CD4-positive, alpha-beta T cell treated with Interleukin-4 for 1 hour (primary cell): ENCODE measurements around the gene GRAMD1A.
"Not testable (repeated sequence)": the region's sequence is repeated elsewhere in the genome, so short reads cannot be mapped to it uniquely, and the experiment has no call there.

Source experiments
- DNase-seq, 2 donors: peaks; one replicate each; pipeline ENCODE4 v3.0.0-alpha.2; 2020 to 2022

Gene GRAMD1A

GRCh38 chr19:35038623-35039512, 38.7 kb downstream of the GRAMD1A start:
- no peak for DNase-seq

GRCh38 chr19:35039881-35040825, 40.0 kb downstream of the GRAMD1A start:
- DNase-seq, result no peak

GRCh38 chr19:35040826-35041547, 40.9 kb downstream of the GRAMD1A start:
- DNase-seq, result peak; percentile 22 to 24

GRCh38 chr19:35041548-35042055, 41.5 kb downstream of the GRAMD1A start, which contains the start of gene HPN:
Gene HPN (plus strand): TSS chr19:35041721. CDS start chr19:35042507, 786 bp downstream.
- no peak for DNase-seq

- no peak for DNase-seq
Measured at GRCh38 chr19:35042056-35042730, 42.1 kb downstream of the GRAMD1A start.

GRCh38 chr19:35042954-35043604, 43.0 kb downstream of the GRAMD1A start:
- DNase-seq, result no peak

- no peak for DNase-seq
Measured at GRCh38 chr19:35043906-35044305, 43.8 kb downstream of the GRAMD1A start.

- DNase-seq, result peak; percentile 58 to 59
Measured at GRCh38 chr19:35044317-35045117, 44.4 kb downstream of the GRAMD1A start.

- peak; percentile 40 to 55 for DNase-seq
Measured at GRCh38 chr19:35045667-35046300, 45.7 kb downstream of the GRAMD1A start.

GRCh38 chr19:35046461-35046860, 46.3 kb downstream of the GRAMD1A start:
- no peak for DNase-seq

GRCh38 chr19:35048911-35049411, 48.8 kb downstream of the GRAMD1A start:
- no peak for DNase-seq

GRCh38 chr19:35049456-35049855, 49.3 kb downstream of the GRAMD1A start:
- DNase-seq, result no peak

GRCh38 chr19:35050662-35051061, 50.5 kb downstream of the GRAMD1A start:
- DNase-seq, result not testable (repeated sequence)

- not testable (repeated sequence) for DNase-seq
Measured at GRCh38 chr19:35051268-35051667, 51.1 kb downstream of the GRAMD1A start.

- no peak for DNase-seq
Measured at GRCh38 chr19:35051796-35052195, 51.7 kb downstream of the GRAMD1A start.

GRCh38 chr19:35052599-35053190, 52.6 kb downstream of the GRAMD1A start:
- no peak for DNase-seq

- no peak for DNase-seq
Measured at GRCh38 chr19:35053667-35054293, 53.7 kb downstream of the GRAMD1A start.

GRCh38 chr19:35054626-35055025, 54.5 kb downstream of the GRAMD1A start:
- DNase-seq, result no peak

GRCh38 chr19:35055715-35056179, 55.6 kb downstream of the GRAMD1A start:
- no peak for DNase-seq
